Transverse colon (tissue), 4 donors: ENCODE data around the gene PPP3R2. TPM values are rescaled to one million over a fixed set of nuclear protein-coding genes. Genes with fewer than 3 reads are reported as not detected.

Source experiments
- DNase-seq: peaks from one replicate; pipeline ENCODE4 v3.0.0-alpha.2; 2019
- H3K27ac ChIP-seq, 4 donors: fragments of 200-600 bp; sonication (generic); 2 replicates each; pipeline ENCODE4 v1.5.1; 2016 to 2018; ENCODE audit warnings: inconsistent platforms in 4 of 4
- H3K27me3 ChIP-seq: fragments of 200-600 bp; sonication (generic); 2 replicates; pipeline ENCODE4 v1.5.1; 2017; ENCODE audit warnings: inconsistent platforms
- H3K36me3 ChIP-seq, 4 donors: fragments of 200-600 bp; sonication (generic); 2 replicates each; pipeline ENCODE4 v1.5.1; 2017 to 2019; ENCODE audit warnings: inconsistent platforms in 4 of 4
- H3K4me1 ChIP-seq, 4 donors: fragments of 200-600 bp; sonication (generic); 2 replicates each; pipeline ENCODE4 v1.5.1; 2017 to 2020; ENCODE audit warnings: inconsistent platforms in 4 of 4
- H3K4me3 ChIP-seq, 4 donors: fragments of 200-600 bp; sonication (generic); 1 replicate in 1 of 4; 2 replicates in 3 of 4; pipeline versions ENCODE4 v1.5.1 to v1.6.1; 2017 to 2019; ENCODE audit warnings: inconsistent platforms in 4 of 4
- H3K9me3 ChIP-seq, 2 donors: fragments of 200-600 bp; sonication (generic); 2 replicates each; pipeline ENCODE4 v1.5.1; 2017 to 2019; ENCODE audit warnings: inconsistent platforms in 2 of 2
- CTCF ChIP-seq, 5 experiments: fragments of 200-600 bp in 3 of 5; fragments of 450-650 bp in 2 of 5; sonication (generic) in 3 of 5; IDR thresholded peaks; 1 replicate in 2 of 5; 2 replicates in 3 of 5; pipeline ENCODE4 v1.5.1; 2016 to 2017; ENCODE audit warnings: antibody characterized with exemption in 5 of 5, inconsistent platforms in 3 of 5, mild to moderate bottlenecking in 2 of 5, moderate library complexity in 1 of 5
- EP300 ChIP-seq: sonication (generic); formaldehyde crosslinking; IDR thresholded peaks from one replicate; pipeline ENCODE4 v1.6.1; 2017; ENCODE audit warnings: antibody characterized with exemption, low read depth
- POLR2A ChIP-seq: fragments of 450-650 bp; IDR thresholded peaks from one replicate; pipeline ENCODE4 v1.6.1; 2016; ENCODE audit warnings: antibody characterized with exemption, mild to moderate bottlenecking, moderate library complexity
- POLR2AphosphoS5 ChIP-seq, 3 donors: sonication (generic); formaldehyde crosslinking; IDR thresholded peaks; one replicate each; pipeline ENCODE4 v1.6.1; 2016; ENCODE audit warnings: antibody characterized with exemption in 3 of 3
- WGBS, 2 donors: methylation state at CpG; one replicate each; pipeline ENCODE4 v1.1.5; 2018; ENCODE audit warnings: low coverage in 1 of 2; 5-methylcytosine and 5-hydroxymethylcytosine counted together
- in situ Hi-C, 4 donors: fragments of 200-750 bp; cut with MboI; loops; one replicate each; pipeline versions ENCODE4 v1.15.0 to v1.15.1; 2017; ENCODE audit warnings: low sequenced_read_pairs in 3 of 4, low pct_ligation_motif_present in 1 of 4, low pct_unique_long_range_greater_than_20kb in 1 of 4
- intact Hi-C: fragments of 100-400 bp; cut with DNase I; formaldehyde crosslinking; loops from one replicate; pipeline ENCODE4 v1.15.1; 2023; ENCODE audit warnings: low total_unique reads
- total RNA-seq, 4 donors: library from RNA; depleted of rRNA; stranded (reverse); fragments of >200 nt; gene quantifications; one replicate each; pipeline ENCODE4 v1.1.0, GENCODE V29; 2016

Gene PPP3R2
- total RNA-seq, 4 donors from 2014 or later: not detected

DNA sequence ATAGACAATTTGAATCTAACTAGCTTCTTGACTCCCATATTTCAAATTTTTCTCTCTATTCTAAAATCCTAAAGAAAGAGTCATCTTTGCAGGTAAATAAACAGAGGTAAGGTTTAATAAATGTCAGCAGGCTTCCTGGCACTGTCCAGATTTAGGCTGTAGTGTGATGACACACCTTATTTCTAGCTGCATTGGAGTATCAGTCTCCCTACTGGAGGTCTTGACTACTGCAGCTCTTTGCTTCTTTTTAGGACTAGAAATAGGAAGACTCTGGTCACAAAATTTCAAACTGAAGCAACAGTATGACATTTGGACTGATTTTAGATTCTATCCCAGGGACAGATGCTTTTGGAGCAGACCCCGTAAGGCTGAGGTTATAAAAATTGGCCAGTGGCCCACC is 40.7 kb upstream of the PPP3R2 start:
- Histone ChIP-seq H3K4me3 (no peak overlapping the region), H3K27me3 (no peaks in the 10 kb centered on the region), H3K27ac (no peak overlapping the region), H3K4me1 (peaks cover 0 to 14% (median 2%) of the 10 kb centered on the region in 4 donors), H3K9me3 (no peaks in the 10 kb centered on the region), H3K36me3 (no peaks in the 10 kb centered on the region)
- in situ Hi-C loops (no loop called here), intact Hi-C loops (no loop called here)
- TF ChIP-seq CTCF (IDR thresholded peaks at IDR 0.05) (no peak), POLR2AphosphoS5 (IDR thresholded peaks at IDR 0.05) (no peak), POLR2A (no peak), EP300 (no peak)
- no peak for DNase-seq
- WGBS, 2 donors: 70 to 97% methylated on average over 1 of the region's 1 CpG

GRCh38 chr9:101634741-101635409 is 40.1 kb upstream of the PPP3R2 start:
- H3K27me3 ChIP-seq: no peaks in the 10 kb centered on the region
- WGBS, 2 donors: 44 to 59% methylated on average over 4 of the region's 4 CpGs
- H3K36me3 ChIP-seq: no peaks in the 10 kb centered on the region
- no peak overlapping the region for H3K4me3 ChIP-seq
- TF ChIP-seq POLR2AphosphoS5 (IDR thresholded peaks at IDR 0.05) (no peak), EP300 (no peak), POLR2A (no peak), CTCF (IDR thresholded peaks at IDR 0.05) (no peak)
- DNase-seq: no peak
- in situ Hi-C loops (no loop called here), intact Hi-C loops (no loop called here)
- H3K9me3 ChIP-seq: no peaks in the 10 kb centered on the region
- peaks cover 0 to 8% (median 2%) of the 10 kb centered on the region in 4 donors for H3K4me1 ChIP-seq
- H3K27ac ChIP-seq: no peak overlapping the region

DNA sequence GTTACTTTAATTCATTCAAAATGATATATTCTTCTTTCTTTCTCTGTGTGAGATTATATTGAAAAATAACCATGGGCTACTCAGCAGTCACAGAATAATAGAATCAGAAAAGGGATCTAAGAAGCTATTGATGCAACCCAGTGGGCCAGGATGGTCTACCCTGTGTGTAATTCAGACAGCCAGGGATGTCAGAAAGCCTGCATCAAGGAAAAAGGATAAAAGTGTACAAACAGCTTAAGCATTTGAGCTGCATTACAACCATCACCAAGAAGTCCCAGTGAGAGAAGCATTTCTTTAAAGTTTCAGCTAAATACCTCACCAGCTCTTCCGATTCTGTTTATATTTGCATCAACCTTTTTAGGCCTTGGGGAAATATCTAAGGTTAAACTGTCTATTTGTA is 37.8 kb upstream of the PPP3R2 start:
- in situ Hi-C loops (no loop called here), intact Hi-C loops (no loop called here)
- no peaks in the 10 kb centered on the region for H3K9me3 ChIP-seq
- H3K4me1 ChIP-seq: no peaks in the 10 kb centered on the region
- H3K27ac ChIP-seq: no peak overlapping the region
- WGBS, 2 donors: 76 to 91% methylated on average over 1 of the region's 1 CpG
- TF ChIP-seq EP300: no peak
- no peak for TF ChIP-seq POLR2A
- TF ChIP-seq POLR2AphosphoS5 (IDR thresholded peaks at IDR 0.05): no peak
- TF ChIP-seq CTCF (IDR thresholded peaks at IDR 0.05): no peak
- no peaks in the 10 kb centered on the region for H3K27me3 ChIP-seq
- no peak overlapping the region for H3K4me3 ChIP-seq
- DNase-seq: no peak
- no peaks in the 10 kb centered on the region for H3K36me3 ChIP-seq

GRCh38 chr9:101631892-101632291 is 37.1 kb upstream of the PPP3R2 start:
- in situ Hi-C loops (no loop called here), intact Hi-C loops (no loop called here)
- Histone ChIP-seq H3K4me1 (no peaks in the 10 kb centered on the region), H3K36me3 (no peaks in the 10 kb centered on the region), H3K9me3 (no peaks in the 10 kb centered on the region), H3K27ac (no peak overlapping the region), H3K27me3 (no peaks in the 10 kb centered on the region), H3K4me3 (no peak overlapping the region)
- no peak for DNase-seq
- TF ChIP-seq EP300: no peak
- no peak for TF ChIP-seq CTCF (IDR thresholded peaks at IDR 0.05)
- TF ChIP-seq POLR2A: no peak
- no peak for TF ChIP-seq POLR2AphosphoS5 (IDR thresholded peaks at IDR 0.05)
- WGBS, 2 donors: 32 to 42% methylated on average over 2 of the region's 2 CpGs
